ENCODE results near the gene KIF5A.
A peak's percentile ranks its signal among the peaks of the same experiment; 100 is the strongest.
"Not testable (repeated sequence)": the region's sequence is repeated elsewhere in the genome, so short reads cannot be mapped to it uniquely, and the experiment has no call there.

KIF5A gene

GRCh38 chr12:57609101-57609780, 59.4 kb downstream of the KIF5A start:
- DNase-seq, result no peak

GRCh38 chr12:57609781-57610553, 60.1 kb downstream of the KIF5A start:
- no peak for DNase-seq

GRCh38 chr12:57610554-57611107, 60.8 kb downstream of the KIF5A start:
- DNase-seq, result no peak

GRCh38 chr12:57611108-57611826, 61.4 kb downstream of the KIF5A start, which contains the start of gene ARHGEF25:
Gene ARHGEF25, plus strand, starts transcription at chr12:57611435. Its CDS starts 460 bp downstream, at chr12:57611895.
- peak in 1 of 4 experiments; percentile 35 for DNase-seq

- DNase-seq, result no peak
These were observed 62.2 kb downstream of the KIF5A start for GRCh38 chr12:57611827-57612710.

GRCh38 chr12:57612711-57613426, 63.0 kb downstream of the KIF5A start:
- DNase-seq, result no peak

GRCh38 chr12:57613427-57614109, 63.7 kb downstream of the KIF5A start:
- DNase-seq, result no peak

- peak in 3 of 4 experiments; percentile 20 to 22 (median 20) for DNase-seq
These were observed 64.5 kb downstream of the KIF5A start for GRCh38 chr12:57614178-57614947.

GRCh38 chr12:57614948-57615500, 65.2 kb downstream of the KIF5A start:
- DNase-seq, result no peak

- DNase-seq, result no peak
These were observed 65.8 kb downstream of the KIF5A start for GRCh38 chr12:57615637-57616036.

- DNase-seq, result no peak
These were observed 66.7 kb downstream of the KIF5A start for GRCh38 chr12:57616383-57617101.

- DNase-seq, result no peak
These were observed 68.1 kb downstream of the KIF5A start for GRCh38 chr12:57617942-57618341.

GRCh38 chr12:57618431-57618830, 68.6 kb downstream of the KIF5A start:
- DNase-seq, result not testable (repeated sequence)

GRCh38 chr12:57618966-57619433, 69.2 kb downstream of the KIF5A start:
- no peak for DNase-seq

GRCh38 chr12:57619434-57620244, 69.8 kb downstream of the KIF5A start:
- DNase-seq, result peak in 1 of 4 experiments; percentile 40

GRCh38 chr12:57620245-57620935, 70.5 kb downstream of the KIF5A start:
- DNase-seq, result no peak

- peak; percentile 38 to 69 (median 62) for DNase-seq
These were observed 71.2 kb downstream of the KIF5A start for GRCh38 chr12:57620936-57621496.
